IMR-90 (cell line): Measurements from ENCODE around the gene REXO5. TPM values are rescaled to one million over a fixed set of nuclear protein-coding genes. Genes with fewer than 3 reads are reported as not detected.

Experiments used
- ATAC-seq: fragments of 200-7000 bp; cut with Tn5 transposase; 2 replicates; pipeline ENCODE4 v1.9.1; 2020; ENCODE audit warnings: low read depth, mild to moderate bottlenecking, moderate library complexity
- BruUV-seq: library from RNA; stranded (reverse); fragments of 400-500 nt; replicated peaks from 2 replicates; lab custom pipeline; 2021; lab: Mats Ljungman, UMichigan
- CTCF ChIA-PET: fragments of 300-600 bp; formaldehyde crosslinking; extraction: SDS; loops from one replicate; lab custom pipeline; 2021; ENCODE audit warnings: antibody characterized with exemption; lab: Yijun Ruan, JAX
- POLR2A ChIA-PET: fragments of 300-600 bp; sonication (Branson Sonifier 250); formaldehyde crosslinking; loops from one replicate; lab custom pipeline; 2022; ENCODE audit warnings: antibody characterized with exemption; ENCODE audit not compliant: unreplicated experiment; lab: Charles Lee
- DNase-seq: peaks from one replicate; pipeline ENCODE4 v3.0.0; 2013
- H2AFZ ChIP-seq: replicated peaks from 2 replicates; pipeline ENCODE3; 2013; ENCODE audit warnings: low read length, mild to moderate bottlenecking; ENCODE audit not compliant: poor library complexity
- H2AK5ac ChIP-seq: 2 replicates; pipeline ENCODE4 v1.6.1; 2013; ENCODE audit warnings: low read depth, low read length, inconsistent platforms
- H2AK9ac ChIP-seq: replicated peaks from 2 replicates; pipeline ENCODE3; 2013; ENCODE audit warnings: mild to moderate bottlenecking, low read depth, low read length, moderate library complexity; ENCODE audit not compliant: poor library complexity
- H2BK120ac ChIP-seq: 2 replicates; pipeline ENCODE4 v1.6.1; 2013; ENCODE audit warnings: low read depth, low read length, inconsistent platforms
- H2BK15ac ChIP-seq: 3 replicates; pipeline ENCODE4 v1.6.1; 2013; ENCODE audit warnings: low read depth, low read length, inconsistent platforms
- H2BK20ac ChIP-seq: 2 replicates; pipeline ENCODE4 v1.6.1; 2013; ENCODE audit warnings: low read depth, mild to moderate bottlenecking, inconsistent platforms, low read length, moderate library complexity
- H2BK5ac ChIP-seq: 2 replicates; pipeline ENCODE4 v1.6.1; 2013; ENCODE audit warnings: mild to moderate bottlenecking, low read depth, low read length, inconsistent platforms; ENCODE audit not compliant: poor library complexity, severe bottlenecking
- H3K14ac ChIP-seq: replicated peaks from 2 replicates; pipeline ENCODE4 v1.6.1; 2013; ENCODE audit warnings: low read depth, low read length, inconsistent platforms
- H3K18ac ChIP-seq: 2 replicates; pipeline ENCODE4 v1.6.1; 2013; ENCODE audit warnings: low read depth, low read length, control low read depth
- H3K23ac ChIP-seq: 2 replicates; pipeline ENCODE4 v1.6.1; 2013; ENCODE audit warnings: low read depth, low read length, inconsistent platforms
- H3K27ac ChIP-seq: 2 replicates; pipeline ENCODE4 v1.5.1; 2013; ENCODE audit warnings: mild to moderate bottlenecking, control low read depth, low read length; ENCODE audit not compliant: insufficient read depth
- H3K27me3 ChIP-seq: 2 replicates; pipeline ENCODE4 v1.6.1; 2013; ENCODE audit warnings: low read length; ENCODE audit not compliant: control insufficient read depth, insufficient read depth
- H3K36me3 ChIP-seq: 2 replicates; pipeline ENCODE4 v1.6.1; 2013; ENCODE audit warnings: low read length, mixed read lengths; ENCODE audit not compliant: control insufficient read depth, insufficient read depth
- H3K4ac ChIP-seq: 2 replicates; pipeline ENCODE4 v1.6.1; 2013; ENCODE audit warnings: low read depth, low read length, inconsistent platforms
- H3K4me1 ChIP-seq: 2 replicates; pipeline ENCODE4 v1.6.1; 2013; ENCODE audit warnings: low read length, mixed read lengths; ENCODE audit not compliant: control insufficient read depth, insufficient read depth
- H3K4me2 ChIP-seq: 2 replicates; pipeline ENCODE4 v1.6.1; 2013; ENCODE audit warnings: low read depth, mild to moderate bottlenecking, control low read depth, low read length, moderate library complexity
- H3K4me3 ChIP-seq: 2 replicates; pipeline ENCODE4 v1.5.1; 2013; ENCODE audit warnings: low read depth, mild to moderate bottlenecking, control low read depth, low read length, moderate library complexity; ENCODE audit not compliant: insufficient read depth
- H3K56ac ChIP-seq: 2 replicates; pipeline ENCODE4 v1.6.1; 2013; ENCODE audit warnings: low read length, inconsistent platforms; ENCODE audit not compliant: insufficient read depth; ENCODE audit errors: extremely low read depth
- H3K79me1 ChIP-seq, 2 experiments: 2 replicates each; pipeline ENCODE4 v1.6.1; 2013; ENCODE audit warnings: low read length in 2 of 2, inconsistent platforms in 1 of 2, low read depth in 1 of 2
- H3K9ac ChIP-seq: 2 replicates; pipeline ENCODE4 v1.6.1; 2013; ENCODE audit warnings: low read depth, low read length, control low read depth
- H3K9me1 ChIP-seq: 2 replicates; pipeline ENCODE4 v1.6.1; 2013; ENCODE audit warnings: low read length, inconsistent platforms; ENCODE audit not compliant: insufficient read depth
- H3K9me3 ChIP-seq: 2 replicates; pipeline ENCODE4 v1.6.1; 2013; ENCODE audit warnings: low read length; ENCODE audit not compliant: control insufficient read depth, insufficient read depth
- H4K20me1 ChIP-seq: 2 replicates; pipeline ENCODE4 v1.6.1; 2013; ENCODE audit warnings: low read length, inconsistent platforms; ENCODE audit not compliant: insufficient read depth
- H4K5ac ChIP-seq: 2 replicates; pipeline ENCODE4 v1.6.1; 2013; ENCODE audit warnings: mild to moderate bottlenecking, low read depth, low read length, control low read depth
- H4K8ac ChIP-seq, 2 experiments: 2 replicates each; pipeline ENCODE4 v1.6.1; 2013; ENCODE audit warnings: low read depth in 2 of 2, low read length in 2 of 2, control low read depth in 1 of 2, inconsistent platforms in 1 of 2
- H4K91ac ChIP-seq: 2 replicates; pipeline ENCODE4 v1.6.1; 2013; ENCODE audit warnings: low read depth, low read length, inconsistent platforms; ENCODE audit not compliant: insufficient read depth
- CEBPB ChIP-seq: IDR thresholded peaks from 2 replicates; pipeline ENCODE4 v1.6.1; 2012; ENCODE audit warnings: low read depth, low read length, improper control_type of control experiment
- MAFK ChIP-seq: IDR thresholded peaks from 2 replicates; pipeline ENCODE4 v1.6.1; 2012; ENCODE audit warnings: low read depth, low read length, improper control_type of control experiment
- NFE2L2 ChIP-seq: fragments of 150-350 bp; IDR thresholded peaks from 2 replicates; pipeline ENCODE4 v1.6.1; 2016; ENCODE audit warnings: low read depth, mild to moderate bottlenecking, low read length
- RAD21 ChIP-seq: IDR thresholded peaks from 2 replicates; pipeline ENCODE4 v1.6.1; 2012; ENCODE audit warnings: low read length, improper control_type of control experiment
- USF2 ChIP-seq: fragments of 150-350 bp; IDR thresholded peaks from 2 replicates; pipeline ENCODE4 v1.6.1; 2017; ENCODE audit warnings: mild to moderate bottlenecking, antibody characterized with exemption, low read length, low read depth
- WGBS, 2 experiments: methylation state at CpG; one replicate each; pipeline versions ENCODE4 v1.1.5 to v1.1.7; 2013; ENCODE audit warnings: missing lambda C conversion rate in 2 of 2; ENCODE audit not compliant: insufficient read length in 1 of 2; ENCODE audit errors: extremely low coverage in 2 of 2; 5-methylcytosine and 5-hydroxymethylcytosine counted together
- dilution Hi-C: fragments of 300-500 bp; cut with HindIII; formaldehyde crosslinking; loops from one replicate; pipeline ENCODE4 v1.14.3; 2018; ENCODE audit warnings: low sequenced_read_pairs; ENCODE audit not compliant: unreplicated experiment
- in situ Hi-C: fragments of 300-500 bp; cut with MboI; formaldehyde crosslinking; loops from 3 replicates; pipeline ENCODE4 v1.14.3; 2019; ENCODE audit warnings: low sequenced_read_pairs, inconsistent platforms, mixed read lengths
- intact Hi-C: fragments of 100-400 bp; cut with micrococcal nuclease; formaldehyde crosslinking; loops from 2 replicates; pipeline ENCODE4 v1.10.0; 2022
- polyA plus RNA-seq, 3 experiments: library from polyadenylated mRNA; depleted of rRNA; stranded (reverse); fragments of >200 nt; gene quantifications; 2 replicates each; pipeline ENCODE4 v1.2.3, GENCODE V29; 2012; ENCODE audit warnings: low replicate concordance in 1 of 3
- total RNA-seq: library from RNA; depleted of rRNA; stranded (reverse); fragments of >200 nt; gene quantifications from 2 replicates; pipeline ENCODE4 v1.2.3, GENCODE V29; 2012

REXO5 gene
- total and polyA plus RNA-seq, 2 of the 4 experiments (the other 2 are of a cell fraction) = 3.7 to 7.0 TPM

- H2AFZ ChIP-seq = no peak overlapping the region
- H4K91ac ChIP-seq = no peak overlapping the region
- no peaks in the 10 kb centered on the region for H3K9me3 ChIP-seq
- BruUV-seq = no TSS peak
- no peaks in the 10 kb centered on the region for H3K9me1 ChIP-seq
- H3K27ac ChIP-seq = no peak overlapping the region
- dilution Hi-C loops (no loop called here), intact Hi-C loops (no loop called here), in situ Hi-C loops (no loop called here)
- H2AK9ac ChIP-seq = no peak overlapping the region
- 41% methylated on average over 2 of the region's 3 CpGs; no CpG with 5 or more reads in 1 of the 2 experiments for WGBS, 2 experiments
- H3K14ac ChIP-seq = no peak overlapping the region
- H3K4me2 ChIP-seq = no peak overlapping the region
- no peak overlapping the region for H2BK20ac ChIP-seq
- TF ChIP-seq CEBPB (0 out of 2 replicates have a peak, but pooled peaks have one; percentile 2), NFE2L2 (peak; percentile 79), USF2 (no peak), RAD21 (no peak), MAFK (peak; percentile 20; the same call in 1 of the 2 replicates)
- H3K4me3 ChIP-seq = no peak overlapping the region
- no peaks in the 10 kb centered on the region for H3K79me1 ChIP-seq
- H4K20me1 ChIP-seq = no peaks in the 10 kb centered on the region
- ATAC-seq = peak; percentile 17; the same call in 1 of the 2 replicates
- no peak overlapping the region for H4K5ac ChIP-seq
- no peak overlapping the region for H2BK15ac ChIP-seq
- no peaks in the 10 kb centered on the region for H3K4me1 ChIP-seq
- CTCF ChIA-PET = no interaction called here
- no peaks in the 10 kb centered on the region for H3K27me3 ChIP-seq
- no peak overlapping the region for H4K8ac ChIP-seq
- no peak overlapping the region for H3K9ac ChIP-seq
- no peak overlapping the region for H2AK5ac ChIP-seq
- no peak overlapping the region for H3K56ac ChIP-seq
- H2BK5ac ChIP-seq = no peak overlapping the region
- DNase-seq = peak; percentile 44
- peaks cover 4% of the 10 kb centered on the region; the same call in 1 of the 2 replicates for H3K36me3 ChIP-seq
- POLR2A ChIA-PET = no interaction called here
- H2BK120ac ChIP-seq = no peak overlapping the region
- no peak overlapping the region for H3K18ac ChIP-seq
- no peak overlapping the region for H3K4ac ChIP-seq
- no peak overlapping the region for H3K23ac ChIP-seq
Observed at GRCh38 chr16:20826039-20826566, 19.8 kb downstream of the REXO5 start.
